ENCODE data around the gene MORN1. TPM values are rescaled to one million over a fixed set of nuclear protein-coding genes. Genes with fewer than 3 reads are reported as not detected.

The MORN1 gene
- total and polyA plus RNA-seq, 2 donors (not counting 3 experiments of a cell fraction or from before 2014, with no cell fraction given), result 4.3 to 6.4 TPM

- no peak for TF ChIP-seq FOS (IDR thresholded peaks at IDR 0.05; ENCODE audit: borderline replicate concordance, insufficient read depth, low read length)
- TF ChIP-seq CTCF (IDR thresholded peaks at IDR 0.05; ENCODE audit: extremely low read depth in 1 of 2, insufficient read depth in 1 of 2, low read depth in 1 of 2, low read length in 2 of 2), result no peak
- no peak for TF ChIP-seq POLR2A (IDR thresholded peaks at IDR 0.05; ENCODE audit: low read depth, low read length)
- no peak for TF ChIP-seq EZH2 (IDR thresholded peaks at IDR 0.05; ENCODE audit: borderline replicate concordance, low read depth, low read length, severe bottlenecking)
- Histone ChIP-seq H3K9me3 (replicated peaks; ENCODE audit: control insufficient read depth, insufficient read depth, low read length) (no peaks in the 10 kb centered on the region), H3K4me2 (ENCODE audit: insufficient read depth, low read length) (no peak overlapping the region), H3K36me3 (ENCODE audit: control insufficient read depth in 2 of 2, extremely low read depth in 1 of 2, insufficient read depth in 2 of 2, low read length in 2 of 2) (no peaks in the 10 kb centered on the region), H3K9ac (replicated peaks; ENCODE audit: extremely low read depth, insufficient read depth, low read length) (no peak overlapping the region), H4K20me1 (replicated peaks; ENCODE audit: control insufficient read depth, extremely low read depth, insufficient read depth, low read length) (no peaks in the 10 kb centered on the region), H3K9me1 (replicated peaks; ENCODE audit: control insufficient read depth, extremely low read depth, insufficient read depth, low read length) (no peaks in the 10 kb centered on the region), H2AFZ (ENCODE audit: low read depth, low read length) (no peak overlapping the region), H3K79me2 (ENCODE audit: control insufficient read depth, insufficient read depth, low read length) (no peaks in the 10 kb centered on the region), H3K27me3 (ENCODE audit: control insufficient read depth in 2 of 2, insufficient read depth in 2 of 2, low read length in 2 of 2) (no peaks in the 10 kb centered on the region), H3K4me1 (ENCODE audit: control insufficient read depth, extremely low read depth, insufficient read depth, low read length) (no peaks in the 10 kb centered on the region), H3K27ac (ENCODE audit: insufficient read depth, low read depth, low read length) (no peak overlapping the region), H3K4me3 (replicated peaks in 1 of 3; ENCODE audit: insufficient read depth in 1 of 3, low read depth in 1 of 3, low read length in 3 of 3) (no peak overlapping the region)
- intact Hi-C loops (cut with micrococcal nuclease), result no loop called here
- ChIA-PET CTCF (interaction anchor here (0.6 to 1.2 kb wide), 2 partner anchors 16 to 126 kb away, joined by 3 read pairs; no protein-coding TSS in a partner anchor), POLR2A (no interaction called here)
- no TSS peak for BruUV-seq (replicated peaks)
- dilution Hi-C loops (cut with MboI; ENCODE audit: extremely low pct_ligation_motif_present, low sequenced_read_pairs), result no loop called here
- no peak for FAIRE-seq
- DNase-seq (ENCODE audit: low read depth, low spot score), result no peak
Observed at GRCh38 chr1:2330519-2331199, 60.7 kb downstream of the MORN1 start.

DNA sequence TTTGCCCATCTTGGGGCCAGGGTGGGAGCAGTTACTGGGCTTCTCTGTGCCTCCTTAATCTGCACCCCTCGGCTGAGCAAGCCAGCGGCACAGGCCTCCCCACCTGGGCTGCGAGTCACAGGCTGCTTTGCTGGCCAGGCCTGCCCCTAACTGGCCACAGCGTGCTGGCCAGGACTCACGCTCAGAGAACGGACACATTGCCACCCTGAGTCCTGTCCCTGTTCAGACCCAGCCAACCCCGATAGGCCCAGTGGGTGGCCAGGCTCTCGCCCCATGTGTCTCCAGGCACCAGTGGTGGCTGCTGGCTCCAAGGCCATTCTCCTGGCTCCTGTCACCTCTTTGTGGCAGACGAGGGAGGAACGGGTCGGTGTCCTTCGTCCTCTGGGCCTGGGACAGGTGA, 61.3 kb downstream of the MORN1 start:
- Histone ChIP-seq H3K9me3 (replicated peaks; ENCODE audit: control insufficient read depth, insufficient read depth, low read length) (no peaks in the 10 kb centered on the region), H3K9me1 (replicated peaks; ENCODE audit: control insufficient read depth, extremely low read depth, insufficient read depth, low read length) (no peaks in the 10 kb centered on the region), H3K27ac (ENCODE audit: insufficient read depth, low read depth, low read length) (no peak overlapping the region), H3K4me2 (ENCODE audit: insufficient read depth, low read length) (no peak overlapping the region), H3K36me3 (ENCODE audit: control insufficient read depth in 2 of 2, extremely low read depth in 1 of 2, insufficient read depth in 2 of 2, low read length in 2 of 2) (no peaks in the 10 kb centered on the region), H4K20me1 (replicated peaks; ENCODE audit: control insufficient read depth, extremely low read depth, insufficient read depth, low read length) (no peaks in the 10 kb centered on the region), H3K4me3 (replicated peaks in 1 of 3; ENCODE audit: insufficient read depth in 1 of 3, low read depth in 1 of 3, low read length in 3 of 3) (no peak overlapping the region), H3K9ac (replicated peaks; ENCODE audit: extremely low read depth, insufficient read depth, low read length) (no peak overlapping the region), H3K27me3 (ENCODE audit: control insufficient read depth in 2 of 2, insufficient read depth in 2 of 2, low read length in 2 of 2) (no peaks in the 10 kb centered on the region), H3K79me2 (ENCODE audit: control insufficient read depth, insufficient read depth, low read length) (no peaks in the 10 kb centered on the region), H2AFZ (ENCODE audit: low read depth, low read length) (no peak overlapping the region), H3K4me1 (ENCODE audit: control insufficient read depth, extremely low read depth, insufficient read depth, low read length) (no peaks in the 10 kb centered on the region)
- BruUV-seq (replicated peaks), result no TSS peak
- CTCF ChIA-PET, result no interaction called here
- intact Hi-C loops (cut with micrococcal nuclease) (no loop called here), dilution Hi-C loops (cut with MboI; ENCODE audit: extremely low pct_ligation_motif_present, low sequenced_read_pairs) (no loop called here)
- FAIRE-seq (no peak), DNase-seq (ENCODE audit: low read depth, low spot score) (no peak)
- no peak for TF ChIP-seq POLR2AphosphoS5 (IDR thresholded peaks at IDR 0.05; ENCODE audit: insufficient read depth, low read depth, low read length)
- no peak for TF ChIP-seq MYC (IDR thresholded peaks at IDR 0.05; ENCODE audit: low read depth, low read length)
- no peak for TF ChIP-seq CTCF (IDR thresholded peaks at IDR 0.05; ENCODE audit: extremely low read depth in 1 of 2, insufficient read depth in 1 of 2, low read depth in 1 of 2, low read length in 2 of 2)
- no peak for TF ChIP-seq FOS (IDR thresholded peaks at IDR 0.05; ENCODE audit: borderline replicate concordance, insufficient read depth, low read length)
- no peak for TF ChIP-seq MAX (IDR thresholded peaks at IDR 0.05; ENCODE audit: insufficient read depth, insufficient read length)
- TF ChIP-seq GATA2 (IDR thresholded peaks at IDR 0.05; ENCODE audit: insufficient read depth, insufficient read length, low read depth, low read length), result no peak
- TF ChIP-seq EZH2 (IDR thresholded peaks at IDR 0.05; ENCODE audit: borderline replicate concordance, low read depth, low read length, severe bottlenecking), result no peak
- no peak for TF ChIP-seq POLR2A (IDR thresholded peaks at IDR 0.05; ENCODE audit: low read depth, low read length)
- POLR2A ChIA-PET, result no interaction called here
